RPMI8226 (cell line): ENCODE measurements around the gene CBFA2T3.

ENCODE experiments used
- DNase-seq: peaks from one replicate; pipeline ENCODE4 v3.0.0-alpha.2; 2015

CBFA2T3 gene

DNA sequence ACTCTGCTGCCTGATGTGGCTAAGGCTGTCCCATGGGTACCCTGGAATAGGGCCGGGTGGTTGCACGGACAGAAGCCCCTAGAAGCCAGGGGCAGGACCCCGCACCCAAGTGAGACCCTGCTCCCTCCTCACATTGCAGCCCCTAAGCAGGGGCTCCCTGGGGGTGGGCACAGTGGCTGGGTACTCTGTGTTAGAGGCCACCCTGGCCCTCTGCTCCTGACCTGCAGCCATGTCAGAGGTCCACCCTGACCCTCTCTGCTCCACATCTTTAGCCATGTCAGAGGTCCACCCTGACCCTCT, 2.1 kb downstream of the CBFA2T3 start:
- no peak for DNase-seq

DNA sequence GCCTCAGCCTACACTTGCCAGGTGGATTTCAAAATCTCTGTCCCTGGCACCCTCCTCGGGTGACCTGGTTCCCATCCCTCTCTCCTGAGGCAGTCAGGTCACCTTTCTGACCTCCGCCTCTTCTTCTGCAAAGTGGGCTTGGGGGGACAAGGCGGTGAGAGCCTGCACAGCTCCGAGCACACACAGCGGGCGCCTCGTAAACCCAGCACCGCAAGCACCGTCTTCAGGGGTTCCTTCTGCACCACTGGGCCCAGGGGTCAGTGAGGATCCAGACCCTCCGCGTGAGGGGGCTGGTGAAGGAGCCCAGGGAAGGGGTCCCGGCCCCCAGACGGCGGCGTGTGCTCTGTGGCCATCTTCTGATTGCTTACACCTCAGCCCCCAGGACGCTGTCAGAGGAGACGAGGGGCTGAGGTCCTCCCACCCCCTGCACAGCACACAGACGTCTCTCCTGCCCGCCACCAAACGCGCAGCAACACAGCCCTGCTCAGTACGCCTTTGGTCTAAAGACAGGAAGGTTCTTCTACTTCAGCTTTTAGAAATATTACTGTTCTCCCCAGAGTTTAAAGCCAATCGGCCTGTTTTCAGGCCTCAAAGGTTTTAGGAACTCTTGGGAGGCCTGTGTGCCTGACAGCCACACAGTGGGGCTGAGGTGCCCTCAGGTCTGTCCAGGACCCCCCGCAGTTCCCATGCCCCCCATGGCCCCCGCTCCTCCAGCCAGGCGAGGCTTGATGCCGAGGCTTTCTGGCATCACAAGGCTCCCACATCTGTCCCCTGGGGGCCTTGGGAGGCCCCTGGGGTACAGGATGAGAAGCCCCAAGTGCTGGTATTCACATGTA, 2.7 kb downstream of the CBFA2T3 start:
- DNase-seq = no peak

GRCh38 chr16:88973415-88974050, 3.5 kb downstream of the CBFA2T3 start:
- DNase-seq = no peak

DNA sequence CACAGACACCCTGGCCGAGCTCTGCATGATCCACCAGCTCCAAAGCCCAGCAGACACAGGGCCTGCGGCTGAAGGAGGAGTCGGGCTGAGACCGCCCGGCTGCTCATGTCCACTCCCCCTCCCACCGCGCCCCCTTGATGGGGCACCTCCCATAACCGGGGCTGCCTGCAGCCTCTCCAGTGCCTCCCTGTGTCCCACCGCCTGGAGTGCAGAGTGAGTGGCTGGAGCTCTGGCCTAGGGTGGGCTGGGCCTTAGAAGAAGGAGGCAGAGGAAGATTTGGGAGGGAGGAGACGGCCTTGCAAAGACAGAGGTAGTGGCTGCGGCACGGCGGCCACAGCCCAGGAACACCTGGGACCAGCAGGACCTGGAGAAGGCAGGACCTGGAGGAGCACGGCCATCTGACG, 4.0 kb downstream of the CBFA2T3 start:
- no peak for DNase-seq

- no peak for DNase-seq
Measured at GRCh38 chr16:88972349-88972748, 4.7 kb downstream of the CBFA2T3 start.

GRCh38 chr16:88971371-88972097, 5.5 kb downstream of the CBFA2T3 start:
- no peak for DNase-seq

- no peak for DNase-seq
Measured at GRCh38 chr16:88970539-88971065, 6.4 kb downstream of the CBFA2T3 start.

- DNase-seq = peak; percentile 49
Measured at GRCh38 chr16:88970050-88970449, 7.0 kb downstream of the CBFA2T3 start.

GRCh38 chr16:88969361-88969831, 7.6 kb downstream of the CBFA2T3 start:
- DNase-seq = peak; percentile 75

GRCh38 chr16:88968589-88969280, 8.3 kb downstream of the CBFA2T3 start:
- peak; percentile 52 for DNase-seq

DNA sequence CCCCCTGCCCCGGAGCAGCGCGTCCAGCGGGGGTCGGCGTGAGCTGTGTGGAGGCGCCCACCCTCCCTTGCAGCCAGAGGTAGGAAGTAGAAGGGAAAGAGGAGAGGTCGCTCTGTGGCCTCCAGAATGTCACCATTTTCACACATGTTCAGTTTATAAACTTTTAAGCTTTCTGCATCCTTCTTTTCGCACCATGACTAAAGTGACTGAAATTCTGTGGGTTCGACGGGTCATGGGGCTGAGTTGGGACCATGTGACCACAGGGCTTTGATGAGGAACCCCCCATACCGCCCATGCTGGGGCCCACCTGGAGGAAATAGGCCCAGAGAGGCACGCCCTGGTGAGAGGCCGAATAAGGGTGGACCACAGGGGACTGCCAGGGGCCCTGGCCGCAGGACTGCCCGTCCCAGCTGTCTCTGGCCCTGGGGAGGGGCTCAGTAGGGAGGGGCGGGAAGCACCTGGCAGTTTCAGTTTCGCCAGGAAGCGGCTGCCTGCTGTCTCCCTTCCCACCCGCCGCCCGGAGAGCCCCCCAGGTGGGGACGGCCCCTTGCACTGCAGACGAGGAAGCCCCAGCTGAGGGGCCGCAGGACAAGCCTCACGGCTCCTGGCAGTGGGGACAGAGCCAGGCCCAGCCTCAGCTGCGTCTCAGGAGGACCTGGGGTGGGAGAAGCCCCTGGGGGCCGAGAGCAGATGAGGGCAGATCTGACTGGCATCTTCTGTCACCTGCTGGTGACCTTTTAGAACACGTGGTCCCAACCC, 9.0 kb downstream of the CBFA2T3 start:
- DNase-seq = peak; percentile 95

GRCh38 chr16:88966986-88967829, 9.8 kb downstream of the CBFA2T3 start:
- no peak for DNase-seq

DNA sequence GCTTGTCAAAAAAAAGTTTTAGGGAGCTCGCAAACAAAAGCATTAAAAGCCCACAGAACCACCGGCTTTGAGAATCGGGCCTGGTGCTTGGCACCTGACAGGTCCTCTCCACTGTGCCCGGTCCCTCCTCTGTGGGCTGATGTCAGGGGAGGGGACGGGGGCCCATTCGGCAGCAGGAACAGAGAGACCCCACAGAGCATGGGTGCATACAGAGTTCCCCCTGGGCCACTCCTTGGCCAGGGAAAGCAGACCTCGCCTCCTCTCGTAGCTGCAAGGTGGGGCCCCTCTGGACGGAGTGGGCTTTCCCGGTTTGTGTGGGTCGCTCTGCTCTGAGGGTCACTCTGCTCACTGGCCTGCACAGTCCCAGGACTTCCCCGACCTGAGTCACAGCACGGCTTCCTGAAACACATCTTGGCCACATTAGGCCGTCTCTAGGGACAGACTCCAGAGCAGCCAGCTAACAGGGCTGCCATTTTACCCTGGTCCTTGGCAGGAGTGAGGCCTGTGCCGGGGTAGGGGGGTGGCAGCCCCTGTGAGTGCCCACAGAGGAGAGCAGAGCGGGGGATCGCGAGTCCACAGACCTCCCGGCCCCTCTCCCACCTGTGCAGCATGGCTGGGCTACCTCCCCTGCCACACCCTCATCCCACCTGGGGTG, 11.1 kb downstream of the CBFA2T3 start:
- DNase-seq = no peak

- DNase-seq = peak; percentile 55
Measured at GRCh38 chr16:88965411-88965810, 11.6 kb downstream of the CBFA2T3 start.

- no peak for DNase-seq
Measured at GRCh38 chr16:88964636-88965035, 12.4 kb downstream of the CBFA2T3 start.

GRCh38 chr16:88963583-88963982, 13.4 kb downstream of the CBFA2T3 start:
- no peak for DNase-seq

DNA sequence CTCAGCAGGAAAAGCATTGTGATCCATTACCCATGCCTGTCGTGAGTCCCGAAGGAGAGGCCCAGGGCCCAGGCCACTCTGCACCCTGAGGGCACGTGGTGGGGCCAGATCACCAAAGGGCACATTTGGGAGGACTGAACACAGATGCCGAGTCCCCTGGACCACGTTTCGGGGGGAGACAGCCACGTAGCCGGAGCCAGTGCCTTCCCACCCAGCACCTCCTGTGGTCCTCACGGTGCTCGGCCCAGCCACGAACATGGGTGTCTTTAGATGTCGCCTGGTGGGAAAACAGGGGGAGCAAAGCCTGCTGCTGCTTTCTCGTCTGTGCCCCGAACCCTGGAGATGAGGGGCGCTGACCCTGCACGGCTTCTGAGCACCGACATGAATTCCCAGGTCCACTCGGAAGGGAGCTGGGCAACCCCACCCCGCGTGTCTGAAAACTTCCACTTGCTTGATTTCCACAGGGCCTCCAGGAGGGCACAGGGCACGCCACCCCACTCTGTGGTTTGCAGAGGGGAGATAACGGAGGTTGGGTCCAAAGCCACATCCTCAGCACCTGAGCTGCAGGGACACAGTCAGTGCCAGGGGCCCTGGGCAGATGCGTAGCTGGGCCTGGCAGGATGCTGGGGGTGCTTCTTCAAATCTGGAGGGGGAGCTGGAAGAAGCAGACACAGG, 14.4 kb downstream of the CBFA2T3 start:
- DNase-seq = no peak

- no peak for DNase-seq
Measured at GRCh38 chr16:88961011-88961410, 16.0 kb downstream of the CBFA2T3 start.

DNA sequence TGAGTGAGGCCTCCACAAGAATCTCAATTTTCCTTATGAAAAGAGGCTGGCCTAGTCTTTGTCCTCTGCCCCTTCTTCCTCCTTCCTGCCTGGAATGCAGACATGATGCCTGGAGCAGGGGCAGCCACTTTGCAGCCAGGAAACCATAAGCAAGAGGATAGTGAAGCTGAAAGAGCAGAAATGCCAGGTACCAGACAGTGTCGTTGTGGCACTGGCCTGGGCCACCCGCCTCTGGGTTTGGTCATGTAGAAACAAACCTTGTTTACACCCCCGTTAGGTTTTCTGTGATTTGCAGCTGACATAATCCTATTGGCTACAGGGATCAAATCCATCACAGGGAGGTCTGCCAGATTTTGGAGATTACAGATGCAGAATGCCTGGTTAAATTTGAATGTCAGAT, 16.5 kb downstream of the CBFA2T3 start:
- DNase-seq = no peak

DNA sequence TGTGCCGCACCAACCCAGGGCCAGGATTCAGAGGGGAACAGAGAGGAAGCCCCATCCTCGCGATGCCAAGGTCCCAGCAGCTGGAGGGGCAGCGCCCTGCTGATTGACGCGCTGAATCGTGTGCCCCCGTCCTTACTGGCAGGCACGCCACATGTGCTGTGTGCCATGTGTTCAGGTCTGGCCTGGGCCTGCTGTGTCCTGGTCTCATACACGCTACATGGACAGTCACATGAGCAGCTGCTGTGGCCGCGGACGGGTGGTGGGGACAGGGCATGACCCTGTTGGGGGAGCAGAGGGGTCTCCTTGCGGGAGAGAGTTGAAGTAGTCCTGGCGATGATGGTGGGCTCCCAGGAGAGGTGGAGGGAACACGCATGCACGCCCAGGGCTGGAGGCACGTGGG, 18.0 kb downstream of the CBFA2T3 start:
- no peak for DNase-seq
